ENCODE measurements around the gene NAIF1. TPM values are rescaled to one million over a fixed set of nuclear protein-coding genes. Genes with fewer than 3 reads are reported as not detected.

The NAIF1 gene
- polyA plus RNA-seq, 2 of the 4 experiments (the other 2 are of a cell fraction): 6.0 to 7.5 TPM

- Histone ChIP-seq H3K4me1 (peaks cover 24% of the 10 kb centered on the region), H3K4me3 (no peak overlapping the region), H3K9me3 (no peaks in the 10 kb centered on the region), H3K4me2 (no peak overlapping the region), H3K27ac (no peak overlapping the region; a peak in 1 of 6 replicates)
- WGBS (ENCODE audit: missing lambda C conversion rate): 90% methylated on average over 11 of the region's 11 CpGs
- ChIA-PET POLR2A (no interaction called here), CTCF (no interaction called here)
- no peak for DNase-seq (ENCODE audit: low read depth in 1 of 2, low spot score in 1 of 2)
- FAIRE-seq: no peak
- TF ChIP-seq ESRRA (IDR thresholded peaks at IDR 0.05; ENCODE audit: borderline replicate concordance, low read length) (no peak), RCOR1 (IDR thresholded peaks at IDR 0.05; ENCODE audit: low read depth, low read length) (no peak), RFX5 (IDR thresholded peaks at IDR 0.05) (no peak), FOSB (CRISPR knock-in tag; IDR thresholded peaks at IDR 0.05) (no peak), USF2 (IDR thresholded peaks at IDR 0.05) (no peak), ZC3H11A (IDR thresholded peaks at IDR 0.05) (no peak), SMC3 (IDR thresholded peaks at IDR 0.05) (no peak), HOXB13 (CRISPR knock-in tag; IDR thresholded peaks at IDR 0.05; ENCODE audit: low read depth) (no peak), ZNF302 (CRISPR knock-in tag; IDR thresholded peaks at IDR 0.05) (no peak), TFCP2L1 (CRISPR knock-in tag; IDR thresholded peaks at IDR 0.05) (no peak), GATA3 (IDR thresholded peaks at IDR 0.05; ENCODE audit: borderline replicate concordance) (no peak)
- no peak for ATAC-seq
Measured at GRCh38 chr9:128053560-128053959, 13.6 kb downstream of the NAIF1 start.

GRCh38 chr9:128051932-128052709 is 15.0 kb downstream of the NAIF1 start:
- Histone ChIP-seq H3K4me1 (peaks cover 18% of the 10 kb centered on the region), H3K9me3 (no peaks in the 10 kb centered on the region), H3K27ac (no peak overlapping the region), H3K4me3 (no peak overlapping the region), H3K4me2 (no peak overlapping the region)
- 78% methylated on average over 14 of the region's 15 CpGs for WGBS (ENCODE audit: missing lambda C conversion rate)
- no peak for ATAC-seq
- no peak for DNase-seq (ENCODE audit: low read depth in 1 of 2, low spot score in 1 of 2)
- FAIRE-seq: no peak
- POLR2A ChIA-PET: no interaction called here
- CTCF ChIA-PET: interaction anchor here (0.9 to 29.7 kb wide), 3 partner anchors 18 to 106 kb away, joined by 3 to 827 read pairs (median 92); partner anchors contain the start of genes DPM2 and PIP5KL1
- no peak for TF ChIP-seq USF2 (IDR thresholded peaks at IDR 0.05)
- TF ChIP-seq HES2 (IDR thresholded peaks at IDR 0.05): no peak
- TF ChIP-seq CEBPB (IDR thresholded peaks at IDR 0.05): no peak
- no peak for TF ChIP-seq NPAS2 (CRISPR knock-in tag; IDR thresholded peaks at IDR 0.05; ENCODE audit: borderline replicate concordance)
- TF ChIP-seq BCL3 (IDR thresholded peaks at IDR 0.05): no peak
- TF ChIP-seq SREBF2 (IDR thresholded peaks at IDR 0.05): no peak
- TF ChIP-seq RCOR1 (IDR thresholded peaks at IDR 0.05; ENCODE audit: low read depth, low read length): no peak
- TF ChIP-seq KDM5A (IDR thresholded peaks at IDR 0.05): no peak
- TF ChIP-seq HDAC2 (IDR thresholded peaks at IDR 0.05): no peak
- no peak for TF ChIP-seq EHF (CRISPR knock-in tag; IDR thresholded peaks at IDR 0.05)
- TF ChIP-seq REST (IDR thresholded peaks at IDR 0.05): no peak
- no peak for TF ChIP-seq NR3C1 (IDR thresholded peaks at IDR 0.05)
- TF ChIP-seq GATA3 (IDR thresholded peaks at IDR 0.05; ENCODE audit: borderline replicate concordance): no peak
- TF ChIP-seq POLR2AphosphoS2 (conservative IDR thresholded peaks at IDR 0.05; ENCODE audit: low read length): no peak
- no peak for TF ChIP-seq ATOH8 (CRISPR knock-in tag; IDR thresholded peaks at IDR 0.05; ENCODE audit: low read depth)
- TF ChIP-seq FOSL2 (IDR thresholded peaks at IDR 0.05): no peak
- TF ChIP-seq FOSL2 (CRISPR knock-in tag; IDR thresholded peaks at IDR 0.05): no peak
- no peak for TF ChIP-seq MAZ (IDR thresholded peaks at IDR 0.05; ENCODE audit: borderline replicate concordance, low read depth, low read length)
- TF ChIP-seq HOXB13 (CRISPR knock-in tag; IDR thresholded peaks at IDR 0.05; ENCODE audit: low read depth): no peak
- no peak for TF ChIP-seq MYC (IDR thresholded peaks at IDR 0.05; ENCODE audit: borderline replicate concordance, low read length)

Measured in A549 (cell line).